ENCODE measurements around the gene MIA3. TPM values are rescaled to one million over a fixed set of nuclear protein-coding genes. Genes with fewer than 3 reads are reported as not detected.

Gene MIA3
- total RNA-seq, 4 donors from 2014 or later, result 25.1 to 57.5 (median 31.5) TPM

DNA sequence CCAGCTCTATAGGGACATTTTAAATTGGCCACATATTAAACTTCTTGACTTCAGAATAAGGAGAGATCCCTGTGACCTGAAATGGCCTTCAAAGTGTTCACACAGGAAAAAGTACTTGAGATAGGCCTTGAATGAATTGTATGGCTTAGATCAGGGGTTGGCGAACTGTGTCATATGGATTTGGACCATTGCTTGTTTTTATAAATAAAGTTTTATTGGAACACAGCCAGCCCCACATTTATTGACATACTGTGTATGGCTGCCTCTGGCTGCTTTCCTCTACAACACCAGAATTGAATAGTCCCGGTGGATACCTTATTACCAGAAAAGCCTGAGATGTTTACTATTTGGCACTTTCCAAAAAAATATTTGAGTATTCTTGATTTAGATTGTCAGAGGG is 98.5 kb downstream of the MIA3 start:
- TF ChIP-seq, protein P1, sequence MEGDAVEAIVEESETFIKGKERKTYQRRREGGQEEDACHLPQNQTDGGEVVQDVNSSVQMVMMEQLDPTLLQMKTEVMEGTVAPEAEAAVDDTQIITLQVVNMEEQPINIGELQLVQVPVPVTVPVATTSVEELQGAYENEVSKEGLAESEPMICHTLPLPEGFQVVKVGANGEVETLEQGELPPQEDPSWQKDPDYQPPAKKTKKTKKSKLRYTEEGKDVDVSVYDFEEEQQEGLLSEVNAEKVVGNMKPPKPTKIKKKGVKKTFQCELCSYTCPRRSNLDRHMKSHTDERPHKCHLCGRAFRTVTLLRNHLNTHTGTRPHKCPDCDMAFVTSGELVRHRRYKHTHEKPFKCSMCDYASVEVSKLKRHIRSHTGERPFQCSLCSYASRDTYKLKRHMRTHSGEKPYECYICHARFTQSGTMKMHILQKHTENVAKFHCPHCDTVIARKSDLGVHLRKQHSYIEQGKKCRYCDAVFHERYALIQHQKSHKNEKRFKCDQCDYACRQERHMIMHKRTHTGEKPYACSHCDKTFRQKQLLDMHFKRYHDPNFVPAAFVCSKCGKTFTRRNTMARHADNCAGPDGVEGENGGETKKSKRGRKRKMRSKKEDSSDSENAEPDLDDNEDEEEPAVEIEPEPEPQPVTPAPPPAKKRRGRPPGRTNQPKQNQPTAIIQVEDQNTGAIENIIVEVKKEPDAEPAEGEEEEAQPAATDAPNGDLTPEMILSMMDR (IDR thresholded peaks at IDR 0.05), result no peak
- TF ChIP-seq POLR2A (IDR thresholded peaks at IDR 0.05), result no peak
- intact Hi-C loops (cut with DNase I; ENCODE audit: low total_unique reads), result no loop called here
- DNase-seq (ENCODE audit: low spot score in 2 of 2), result no peak
- H3K4me3 ChIP-seq (ENCODE audit: low read depth, poor library complexity, severe bottlenecking), result no peak overlapping the region
- 95 to 96% methylated on average over 2 of the region's 2 CpGs for WGBS, 2 donors

Other genes with a start within 250 kb of the MIA3 start
- not detected for gene HHIPL2, start 70.0 kb upstream of the MIA3 start, total RNA-seq
- gene TAF1A, start 28.2 kb upstream of the MIA3 start, total RNA-seq, result 1 to 10 TPM; 1.3 to 7.3 (median 2.2) TPM
- gene AIDA, start 94.4 kb downstream of the MIA3 start, total RNA-seq, result 10 to 100 TPM; 27.2 to 38.1 (median 30.2) TPM
- 100 to 1,000 TPM in 1 of 4 donors, 10 to 100 TPM in 3; 74.2 to 102 (median 78.5) TPM for gene BROX, start 94.5 kb downstream of the MIA3 start, total RNA-seq
- gene FAM177B, start 119.1 kb downstream of the MIA3 start, total RNA-seq, result not detected
- gene DISP1, start 196.9 kb downstream of the MIA3 start, total RNA-seq, result 10 to 100 TPM in 1 of 4 donors, 1 to 10 TPM in 3; 5.8 to 12.0 (median 7.6) TPM

Measured in lower leg skin (tissue), 4 donors.